ENCODE results near the gene COX4I1. TPM values are rescaled to one million over a fixed set of nuclear protein-coding genes. Genes with fewer than 3 reads are reported as not detected.

COX4I1 gene
- total RNA-seq, 3 donors from 2014 or later = 355 to 425 (median 400) TPM

DNA sequence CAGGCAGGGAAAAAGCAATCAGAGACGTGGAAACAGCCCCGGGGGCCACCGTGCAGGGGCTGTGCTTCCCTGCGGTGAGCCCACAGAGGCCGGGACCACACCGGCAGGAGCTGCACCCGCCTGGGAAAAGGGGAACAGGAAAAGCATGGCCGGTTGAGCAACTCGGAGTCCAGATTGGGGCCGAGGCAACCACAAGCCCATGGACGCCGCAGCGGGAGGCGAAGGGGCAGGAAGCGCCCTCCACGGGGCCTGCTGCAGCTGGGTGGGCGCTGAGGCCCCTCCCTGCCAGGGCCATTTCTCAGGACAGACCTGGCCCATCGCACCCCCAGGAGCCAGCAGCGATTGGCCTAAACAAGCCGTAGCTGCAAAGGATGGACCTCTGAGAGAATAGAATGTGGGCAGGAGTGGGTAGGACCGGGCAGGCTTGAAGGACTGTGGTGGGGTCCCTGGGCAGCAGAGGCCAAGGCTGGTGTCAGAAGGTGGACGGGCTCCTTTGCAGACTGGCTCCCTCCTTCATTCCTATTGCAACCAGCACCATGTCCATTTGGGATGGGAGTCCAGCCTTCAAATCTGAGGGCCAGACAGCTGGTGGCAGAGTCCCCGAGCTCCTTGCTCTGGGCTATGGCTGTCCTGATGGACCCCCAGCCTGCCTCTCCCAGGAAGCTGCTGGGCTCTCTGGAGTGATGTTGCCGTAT lies 30.4 kb downstream of the COX4I1 start:
- Histone ChIP-seq H3K27me3 (peaks cover 0 to 41% of the 10 kb centered on the region in 2 donors), H3K4me1 (no peaks in the 10 kb centered on the region), H3K27ac (no peak overlapping the region), H3K36me3 (no peaks in the 10 kb centered on the region), H3K9me3 (no peaks in the 10 kb centered on the region), H3K4me3 (no peak overlapping the region)
- TF ChIP-seq, protein P1, sequence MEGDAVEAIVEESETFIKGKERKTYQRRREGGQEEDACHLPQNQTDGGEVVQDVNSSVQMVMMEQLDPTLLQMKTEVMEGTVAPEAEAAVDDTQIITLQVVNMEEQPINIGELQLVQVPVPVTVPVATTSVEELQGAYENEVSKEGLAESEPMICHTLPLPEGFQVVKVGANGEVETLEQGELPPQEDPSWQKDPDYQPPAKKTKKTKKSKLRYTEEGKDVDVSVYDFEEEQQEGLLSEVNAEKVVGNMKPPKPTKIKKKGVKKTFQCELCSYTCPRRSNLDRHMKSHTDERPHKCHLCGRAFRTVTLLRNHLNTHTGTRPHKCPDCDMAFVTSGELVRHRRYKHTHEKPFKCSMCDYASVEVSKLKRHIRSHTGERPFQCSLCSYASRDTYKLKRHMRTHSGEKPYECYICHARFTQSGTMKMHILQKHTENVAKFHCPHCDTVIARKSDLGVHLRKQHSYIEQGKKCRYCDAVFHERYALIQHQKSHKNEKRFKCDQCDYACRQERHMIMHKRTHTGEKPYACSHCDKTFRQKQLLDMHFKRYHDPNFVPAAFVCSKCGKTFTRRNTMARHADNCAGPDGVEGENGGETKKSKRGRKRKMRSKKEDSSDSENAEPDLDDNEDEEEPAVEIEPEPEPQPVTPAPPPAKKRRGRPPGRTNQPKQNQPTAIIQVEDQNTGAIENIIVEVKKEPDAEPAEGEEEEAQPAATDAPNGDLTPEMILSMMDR (IDR thresholded peaks at IDR 0.05) = no peak
- peak in 1 of 3 donors; percentile 12 for TF ChIP-seq POLR2AphosphoS5 (IDR thresholded peaks at IDR 0.05)
- intact Hi-C loops (cut with DNase I; ENCODE audit: low total_unique reads) = no loop called here
- no peak for DNase-seq (ENCODE audit: low spot score in 2 of 2)

DNA sequence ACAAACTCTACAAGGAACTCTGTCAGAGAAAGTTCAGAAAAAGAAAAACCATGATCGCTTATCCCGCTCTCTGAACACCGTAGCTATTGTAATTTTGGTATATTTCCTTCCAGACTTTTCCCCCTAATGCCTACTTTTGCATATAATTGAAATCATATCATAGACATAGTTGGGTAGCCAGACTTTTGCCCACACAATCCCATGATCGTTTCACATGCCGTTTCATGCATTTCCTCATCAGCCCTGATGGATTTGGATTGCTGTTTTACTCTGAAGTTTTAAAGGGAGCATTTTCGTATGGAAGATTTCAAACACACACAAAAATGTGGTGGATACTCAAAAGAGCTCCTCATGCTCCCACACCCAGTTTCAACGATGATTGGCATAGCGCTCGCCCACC lies 31.3 kb downstream of the COX4I1 start:
- DNase-seq (ENCODE audit: low spot score in 2 of 2) = no peak
- Histone ChIP-seq H3K27me3 (peaks cover 0 to 50% of the 10 kb centered on the region in 2 donors), H3K4me3 (no peak overlapping the region), H3K36me3 (no peaks in the 10 kb centered on the region), H3K9me3 (no peaks in the 10 kb centered on the region), H3K27ac (no peak overlapping the region), H3K4me1 (no peaks in the 10 kb centered on the region)
- TF ChIP-seq, protein P1 (IDR thresholded peaks at IDR 0.05) = no peak
- intact Hi-C loops (cut with DNase I; ENCODE audit: low total_unique reads) = no loop called here

DNA sequence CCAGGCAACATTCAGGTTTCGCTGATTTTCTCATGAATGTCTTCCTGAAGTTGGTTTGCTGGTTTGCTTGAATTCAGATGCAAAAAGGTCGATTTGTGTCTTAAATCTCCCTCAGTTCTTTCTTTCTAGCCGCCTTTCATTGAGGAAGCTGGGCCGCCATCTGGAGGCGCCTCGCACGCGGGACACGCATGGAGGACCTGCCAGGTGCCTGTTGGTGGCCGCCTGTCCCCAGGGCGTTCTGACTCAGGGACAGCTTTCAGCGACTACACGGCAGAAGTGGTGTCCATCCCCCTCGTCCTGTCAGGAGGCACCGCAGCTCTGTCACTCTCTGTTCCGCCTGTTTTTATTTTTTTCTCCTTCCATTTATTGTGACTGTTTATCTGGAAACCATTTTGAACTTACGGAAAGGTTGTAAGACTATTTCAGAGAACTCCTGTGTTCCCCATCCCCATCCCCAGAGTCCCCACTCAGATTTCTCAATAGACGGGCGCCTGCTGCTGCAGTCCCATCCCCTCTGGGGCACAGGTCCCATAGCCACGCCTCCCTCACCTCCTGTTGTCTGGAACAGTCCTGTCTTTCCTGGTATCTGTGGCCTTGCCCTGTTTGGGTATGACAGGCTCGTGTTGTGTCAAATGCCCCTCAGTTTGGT lies 33.2 kb downstream of the COX4I1 start:
- no peaks in the 10 kb centered on the region for H3K9me3 ChIP-seq
- H3K4me1 ChIP-seq = no peaks in the 10 kb centered on the region
- H3K27me3 ChIP-seq = peaks cover 0 to 68% of the 10 kb centered on the region in 2 donors
- no peak for DNase-seq (ENCODE audit: low spot score in 2 of 2)
- TF ChIP-seq POLR2A (IDR thresholded peaks at IDR 0.05) (no peak), POLR2AphosphoS5 (IDR thresholded peaks at IDR 0.05) (no peak)
- TF ChIP-seq, protein P1 (IDR thresholded peaks at IDR 0.05) = no peak
- H3K27ac ChIP-seq = no peak overlapping the region
- H3K4me3 ChIP-seq = no peak overlapping the region
- intact Hi-C loops (cut with DNase I; ENCODE audit: low total_unique reads) = no loop called here
- no peaks in the 10 kb centered on the region for H3K36me3 ChIP-seq

DNA sequence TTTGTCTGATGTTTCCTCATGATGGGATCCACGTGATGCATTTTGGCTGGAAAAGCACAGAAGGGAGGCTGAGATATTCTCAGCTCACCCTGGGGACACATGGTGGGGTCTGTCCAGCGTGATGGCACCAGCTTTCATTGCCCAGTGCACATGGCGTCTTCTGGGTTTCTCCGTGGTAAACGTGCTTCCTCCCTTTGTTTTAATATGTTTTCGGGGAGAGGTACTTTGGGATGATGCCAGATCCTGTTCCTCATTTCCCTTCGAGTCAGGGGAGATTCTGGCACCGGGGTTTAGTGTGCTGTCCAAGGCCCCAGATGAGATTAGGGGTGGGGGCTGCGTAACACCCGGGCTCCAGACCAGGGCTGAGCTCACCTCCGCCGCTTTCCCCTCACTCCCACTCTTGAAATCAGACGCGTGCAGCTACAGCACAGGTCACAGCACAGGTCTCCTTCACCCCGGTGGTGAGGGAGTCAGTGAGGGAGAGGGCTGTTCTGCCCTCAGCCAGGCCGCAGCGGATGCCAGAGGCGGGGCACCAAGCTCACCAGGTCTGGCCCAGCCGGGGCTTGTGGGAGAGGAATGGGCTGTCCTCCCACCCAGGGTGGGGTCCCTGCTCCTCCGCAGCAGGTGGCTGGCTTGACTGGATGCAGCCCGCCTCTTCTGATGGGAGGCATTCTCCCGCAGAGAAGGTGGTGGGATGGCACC lies 33.9 kb downstream of the COX4I1 start:
- TF ChIP-seq POLR2A (IDR thresholded peaks at IDR 0.05) (no peak), POLR2AphosphoS5 (IDR thresholded peaks at IDR 0.05) (no peak)
- TF ChIP-seq, protein P1 (IDR thresholded peaks at IDR 0.05) = no peak
- Histone ChIP-seq H3K27me3 (peaks cover 0 to 72% of the 10 kb centered on the region in 2 donors), H3K27ac (no peak overlapping the region), H3K36me3 (no peaks in the 10 kb centered on the region), H3K9me3 (no peaks in the 10 kb centered on the region), H3K4me3 (no peak overlapping the region), H3K4me1 (no peaks in the 10 kb centered on the region)
- intact Hi-C loops (cut with DNase I; ENCODE audit: low total_unique reads) = no loop called here
- DNase-seq (ENCODE audit: low spot score in 2 of 2) = no peak

DNA sequence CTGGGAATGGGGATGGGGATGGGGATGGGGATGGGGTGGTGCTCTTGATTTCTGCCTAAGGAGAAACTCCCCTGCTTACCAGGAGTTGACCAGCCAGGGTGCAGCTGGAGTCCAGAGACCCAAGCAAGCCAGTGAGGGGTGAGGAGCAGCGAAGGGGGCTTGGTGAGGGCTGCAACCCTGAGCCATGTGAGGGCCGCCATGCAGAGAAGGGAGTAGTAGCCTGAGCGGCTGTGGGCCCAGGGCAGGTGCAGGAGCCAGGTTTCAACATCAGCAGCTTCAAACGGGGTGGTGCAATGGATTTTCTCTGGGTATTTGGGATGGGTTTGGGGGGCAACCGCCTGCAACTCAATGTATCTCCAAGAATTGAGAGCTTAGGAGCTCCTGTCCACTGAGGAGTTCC lies 35.2 kb downstream of the COX4I1 start:
- Histone ChIP-seq H3K4me1 (no peaks in the 10 kb centered on the region), H3K36me3 (no peaks in the 10 kb centered on the region), H3K27me3 (peaks cover 0 to 74% of the 10 kb centered on the region in 2 donors), H3K27ac (no peak overlapping the region), H3K9me3 (no peaks in the 10 kb centered on the region), H3K4me3 (no peak overlapping the region)
- no peak for DNase-seq (ENCODE audit: low spot score in 2 of 2)
- intact Hi-C loops (cut with DNase I; ENCODE audit: low total_unique reads) = no loop called here
- TF ChIP-seq, protein P1 (IDR thresholded peaks at IDR 0.05) = no peak
- no peak for TF ChIP-seq POLR2AphosphoS5 (IDR thresholded peaks at IDR 0.05)
- no peak for TF ChIP-seq POLR2A (IDR thresholded peaks at IDR 0.05)
